ENCODE results near the gene MINDY1. TPM values are rescaled to one million over a fixed set of nuclear protein-coding genes. Genes with fewer than 3 reads are reported as not detected.

MINDY1 gene
- total and polyA plus RNA-seq, 12 donors, result 6.0 to 37.5 (median 22.3) TPM

GRCh38 chr1:150987924-150988323 is 18.8 kb downstream of the MINDY1 start:
- no peaks in the 10 kb centered on the region for H3K9me3 ChIP-seq (replicated peaks in 1 of 3)
- no peaks in the 10 kb centered on the region for H3K27me3 ChIP-seq
- no peak for DNase-seq
- no peaks in the 10 kb centered on the region for H3K36me3 ChIP-seq (replicated peaks in 1 of 2)
- TF ChIP-seq CTCF (IDR thresholded peaks at IDR 0.05) (no peak), POLR2A (IDR thresholded peaks at IDR 0.05) (no peak)
- H3K27ac ChIP-seq, result no peak overlapping the region
- 80 to 92% (median 89%) methylated on average over 7 of the region's 7 CpGs for WGBS, 4 donors
- no peak overlapping the region for H3K4me3 ChIP-seq
- H3K4me1 ChIP-seq (replicated peaks in 1 of 2), result no peaks in the 10 kb centered on the region
- intact Hi-C loops (cut with DNase I), result no loop called here

GRCh38 chr1:150985179-150985825 is 21.4 kb downstream of the MINDY1 start:
- no peak for DNase-seq
- Histone ChIP-seq H3K27ac (no peak overlapping the region), H3K27me3 (no peaks in the 10 kb centered on the region), H3K9me3 (replicated peaks in 1 of 3) (no peaks in the 10 kb centered on the region), H3K4me3 (no peak overlapping the region), H3K4me1 (replicated peaks in 1 of 2) (no peaks in the 10 kb centered on the region), H3K36me3 (replicated peaks in 1 of 2) (no peaks in the 10 kb centered on the region)
- 91 to 97% (median 93%) methylated on average over 2 of the region's 2 CpGs for WGBS, 4 donors
- intact Hi-C loops (cut with DNase I), result no loop called here
- TF ChIP-seq POLR2A (IDR thresholded peaks at IDR 0.05) (no peak), CTCF (IDR thresholded peaks at IDR 0.05) (no peak)

- DNase-seq, result no peak
- TF ChIP-seq CTCF (IDR thresholded peaks at IDR 0.05) (no peak), POLR2A (IDR thresholded peaks at IDR 0.05) (no peak)
- H3K4me1 ChIP-seq (replicated peaks in 1 of 2), result peaks cover 15 to 24% of the 10 kb centered on the region in 2 donors
- H3K9me3 ChIP-seq (replicated peaks in 1 of 3), result no peaks in the 10 kb centered on the region
- WGBS, 4 donors, result 78 to 83% (median 80%) methylated on average over 10 to 12 of the region's 12 CpGs
- intact Hi-C loops (cut with DNase I), result no loop called here
- no peaks in the 10 kb centered on the region for H3K36me3 ChIP-seq (replicated peaks in 1 of 2)
- H3K27ac ChIP-seq, result no peak within 1 kb of the TSS
- H3K4me3 ChIP-seq, result no peak within 1 kb of the TSS
- no peaks in the 10 kb centered on the region for H3K27me3 ChIP-seq
These were observed 24.6 kb downstream of the MINDY1 start, which contains the start of gene ANXA9 for GRCh38 chr1:150981805-150982712. Gene ANXA9 (plus strand): TSS chr1:150982292. CDS start chr1:150983106, 814 bp downstream.

- H3K4me3 ChIP-seq, result no peak overlapping the region
- no peak overlapping the region for H3K27ac ChIP-seq
- intact Hi-C loops (cut with DNase I), result no loop called here
- no peaks in the 10 kb centered on the region for H3K36me3 ChIP-seq (replicated peaks in 1 of 2)
- H3K4me1 ChIP-seq (replicated peaks in 1 of 2), result peaks cover 22 to 32% of the 10 kb centered on the region in 2 donors
- TF ChIP-seq CTCF (IDR thresholded peaks at IDR 0.05) (no peak), POLR2A (IDR thresholded peaks at IDR 0.05) (no peak)
- H3K27me3 ChIP-seq, result no peaks in the 10 kb centered on the region
- 88 to 94% (median 89%) methylated on average over 3 to 6 of the region's 6 CpGs for WGBS, 4 donors
- DNase-seq, result no peak
- H3K9me3 ChIP-seq (replicated peaks in 1 of 3), result no peaks in the 10 kb centered on the region
These were observed 25.4 kb downstream of the MINDY1 start for GRCh38 chr1:150981177-150981804.

Measured in adrenal gland (tissue), 12 donors.